Measurements from ENCODE around the gene AMFR.

- TF ChIP-seq HIC1 (tag by site-specific recombination; IDR thresholded peaks at IDR 0.05) (no peak), ZNF530 (tag by site-specific recombination; IDR thresholded peaks at IDR 0.05; ENCODE audit: low read depth) (no peak)
Observed at GRCh38 chr16:56316545-56316944, 108.8 kb downstream of the AMFR start.
